ENCODE data around the gene WWOX. TPM values are rescaled to one million over a fixed set of nuclear protein-coding genes. Genes with fewer than 3 reads are reported as not detected.

WWOX gene
- total RNA-seq, 4 donors from 2014 or later: 76.8 to 102 (median 83.6) TPM

DNA sequence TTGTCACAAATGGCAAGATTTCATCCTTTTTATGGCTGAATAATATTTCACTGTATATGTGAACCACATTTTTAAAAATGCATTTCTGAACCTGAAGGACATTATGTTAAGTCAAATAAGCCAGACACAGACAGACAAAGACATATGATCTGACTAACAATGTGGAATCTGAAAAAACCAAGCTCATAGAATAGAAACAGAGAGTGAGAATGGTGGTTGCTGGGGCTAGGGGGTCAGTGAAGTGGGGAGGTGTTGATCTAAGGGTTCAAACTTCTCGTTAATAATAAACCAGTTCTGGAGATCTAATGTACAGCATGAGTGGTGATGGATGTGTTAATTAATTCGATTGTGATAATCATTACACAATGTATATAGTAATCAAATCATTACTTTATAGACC, 475.1 kb downstream of the WWOX start:
- no peaks in the 10 kb centered on the region for H3K36me3 ChIP-seq
- H3K9me3 ChIP-seq: no peaks in the 10 kb centered on the region
- H3K27me3 ChIP-seq: no peaks in the 10 kb centered on the region
- no peak overlapping the region for H3K4me3 ChIP-seq
- no peaks in the 10 kb centered on the region for H3K4me1 ChIP-seq
- no peak for DNase-seq (ENCODE audit: low spot score in 2 of 2)
- H3K27ac ChIP-seq: no peak overlapping the region
- no peak for TF ChIP-seq POLR2A (IDR thresholded peaks at IDR 0.05)
- no peak for TF ChIP-seq EP300 (IDR thresholded peaks at IDR 0.05)
- TF ChIP-seq, protein P1, sequence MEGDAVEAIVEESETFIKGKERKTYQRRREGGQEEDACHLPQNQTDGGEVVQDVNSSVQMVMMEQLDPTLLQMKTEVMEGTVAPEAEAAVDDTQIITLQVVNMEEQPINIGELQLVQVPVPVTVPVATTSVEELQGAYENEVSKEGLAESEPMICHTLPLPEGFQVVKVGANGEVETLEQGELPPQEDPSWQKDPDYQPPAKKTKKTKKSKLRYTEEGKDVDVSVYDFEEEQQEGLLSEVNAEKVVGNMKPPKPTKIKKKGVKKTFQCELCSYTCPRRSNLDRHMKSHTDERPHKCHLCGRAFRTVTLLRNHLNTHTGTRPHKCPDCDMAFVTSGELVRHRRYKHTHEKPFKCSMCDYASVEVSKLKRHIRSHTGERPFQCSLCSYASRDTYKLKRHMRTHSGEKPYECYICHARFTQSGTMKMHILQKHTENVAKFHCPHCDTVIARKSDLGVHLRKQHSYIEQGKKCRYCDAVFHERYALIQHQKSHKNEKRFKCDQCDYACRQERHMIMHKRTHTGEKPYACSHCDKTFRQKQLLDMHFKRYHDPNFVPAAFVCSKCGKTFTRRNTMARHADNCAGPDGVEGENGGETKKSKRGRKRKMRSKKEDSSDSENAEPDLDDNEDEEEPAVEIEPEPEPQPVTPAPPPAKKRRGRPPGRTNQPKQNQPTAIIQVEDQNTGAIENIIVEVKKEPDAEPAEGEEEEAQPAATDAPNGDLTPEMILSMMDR (IDR thresholded peaks at IDR 0.05): no peak
- 92 to 93% methylated on average over 2 of the region's 2 CpGs for WGBS, 2 donors

DNA sequence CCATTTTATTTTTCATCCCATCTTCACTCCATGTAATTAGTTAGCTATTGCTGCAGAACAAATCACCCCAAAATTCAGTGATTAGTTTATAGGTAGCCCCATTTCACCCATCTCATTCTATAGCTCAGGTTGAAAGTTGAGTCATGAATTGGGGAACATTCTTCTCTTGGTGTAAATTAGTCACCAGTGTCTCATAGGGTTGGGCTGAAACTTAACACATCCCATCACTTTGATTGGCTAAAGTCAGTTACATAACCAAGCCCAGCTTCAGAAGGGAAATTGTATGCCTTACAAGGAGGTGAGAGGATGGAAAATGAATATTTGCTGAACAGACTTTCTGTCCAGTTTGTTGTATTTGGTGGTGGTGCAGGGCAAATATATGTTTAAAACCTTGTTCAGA, 477.5 kb downstream of the WWOX start:
- H3K9me3 ChIP-seq: no peaks in the 10 kb centered on the region
- no peaks in the 10 kb centered on the region for H3K27me3 ChIP-seq
- H3K4me3 ChIP-seq: no peak overlapping the region
- no peak overlapping the region for H3K27ac ChIP-seq
- H3K36me3 ChIP-seq: no peaks in the 10 kb centered on the region
- no peak for TF ChIP-seq EP300 (IDR thresholded peaks at IDR 0.05)
- TF ChIP-seq POLR2A (IDR thresholded peaks at IDR 0.05): no peak
- TF ChIP-seq, protein P1 (IDR thresholded peaks at IDR 0.05): no peak
- DNase-seq (ENCODE audit: low spot score in 2 of 2): no peak
- no peaks in the 10 kb centered on the region for H3K4me1 ChIP-seq

DNA sequence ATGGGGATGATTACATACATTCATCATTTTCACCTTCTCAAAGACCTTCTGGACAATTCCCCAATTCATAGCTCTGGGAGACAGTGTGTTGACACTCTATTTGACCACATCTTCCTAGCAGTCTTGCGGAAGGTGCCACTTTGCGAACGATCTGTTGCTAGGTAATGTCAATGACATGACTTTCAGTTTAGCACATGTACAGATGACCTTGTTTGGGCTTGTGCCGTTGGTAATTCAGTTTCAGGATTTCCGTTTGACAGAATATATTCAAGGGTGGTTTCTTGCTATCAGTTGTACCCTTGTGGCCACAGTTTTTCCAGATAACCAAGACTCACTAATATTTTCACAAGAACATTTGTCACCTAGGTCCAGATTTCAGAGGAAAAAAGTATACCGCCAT, 478.2 kb downstream of the WWOX start:
- Histone ChIP-seq H3K27me3 (no peaks in the 10 kb centered on the region), H3K36me3 (no peaks in the 10 kb centered on the region), H3K9me3 (no peaks in the 10 kb centered on the region), H3K4me3 (no peak overlapping the region), H3K27ac (no peak overlapping the region), H3K4me1 (no peaks in the 10 kb centered on the region)
- no peak for TF ChIP-seq POLR2A (IDR thresholded peaks at IDR 0.05)
- TF ChIP-seq EP300 (IDR thresholded peaks at IDR 0.05): no peak
- TF ChIP-seq, protein P1 (IDR thresholded peaks at IDR 0.05): no peak
- no peak for DNase-seq (ENCODE audit: low spot score in 2 of 2)
- 85 to 94% methylated on average over 6 of the region's 6 CpGs for WGBS, 2 donors

DNA sequence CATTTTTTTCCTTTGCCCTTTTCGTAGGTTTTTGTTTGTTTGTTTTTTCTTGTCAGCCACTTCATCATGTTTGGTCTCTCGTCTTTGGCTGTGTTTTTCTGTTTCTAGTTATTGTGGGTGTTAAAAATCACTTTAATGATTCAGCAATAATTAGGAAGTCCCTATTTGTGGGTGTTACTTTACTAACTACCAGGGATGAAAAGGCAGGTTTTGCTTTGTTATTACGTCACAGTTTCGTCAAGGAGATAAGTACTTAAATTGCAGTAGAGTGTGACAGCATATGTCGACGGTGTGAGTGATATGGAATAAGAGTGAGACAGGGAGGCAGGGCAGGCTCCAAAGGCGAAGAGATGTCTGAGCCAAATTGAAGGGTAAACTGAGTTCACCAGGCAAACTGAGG, 479.6 kb downstream of the WWOX start:
- H3K27me3 ChIP-seq: no peaks in the 10 kb centered on the region
- H3K36me3 ChIP-seq: no peaks in the 10 kb centered on the region
- no peak overlapping the region for H3K4me3 ChIP-seq
- H3K4me1 ChIP-seq: no peaks in the 10 kb centered on the region
- H3K27ac ChIP-seq: no peak overlapping the region
- DNase-seq (ENCODE audit: low spot score in 2 of 2): no peak
- no peaks in the 10 kb centered on the region for H3K9me3 ChIP-seq
- TF ChIP-seq EP300 (IDR thresholded peaks at IDR 0.05): no peak
- TF ChIP-seq, protein P1 (IDR thresholded peaks at IDR 0.05): no peak
- TF ChIP-seq POLR2A (IDR thresholded peaks at IDR 0.05): no peak
- WGBS, 2 donors: 84 to 86% methylated on average over 7 of the region's 7 CpGs

DNA sequence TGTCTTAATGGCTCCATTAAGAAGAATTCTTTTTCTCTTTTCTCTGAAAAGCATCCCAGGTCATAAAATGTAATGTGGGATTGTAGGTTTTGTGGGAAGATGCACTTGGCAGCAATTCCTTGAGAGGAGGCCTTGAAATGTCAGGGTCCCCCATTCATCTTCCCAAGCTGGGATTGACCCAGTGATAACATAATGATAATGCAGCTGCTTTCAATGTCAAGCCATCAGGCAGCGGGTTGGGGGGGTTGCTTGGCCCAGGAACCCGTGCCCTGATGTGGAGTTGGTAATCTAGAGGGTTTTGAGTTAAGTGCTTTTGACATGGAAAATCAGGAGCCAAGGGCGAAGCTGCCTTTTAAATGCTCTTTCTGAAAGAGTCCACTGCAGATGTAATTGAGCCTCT, 484.0 kb downstream of the WWOX start:
- Histone ChIP-seq H3K36me3 (no peaks in the 10 kb centered on the region), H3K27ac (no peak overlapping the region), H3K4me3 (no peak overlapping the region), H3K27me3 (no peaks in the 10 kb centered on the region), H3K4me1 (no peaks in the 10 kb centered on the region), H3K9me3 (no peaks in the 10 kb centered on the region)
- WGBS, 2 donors: 100% methylated on average over 3 of the region's 3 CpGs
- no peak for DNase-seq (ENCODE audit: low spot score in 2 of 2)
- TF ChIP-seq, protein P1 (IDR thresholded peaks at IDR 0.05): no peak
- TF ChIP-seq EP300 (IDR thresholded peaks at IDR 0.05): no peak
- no peak for TF ChIP-seq POLR2A (IDR thresholded peaks at IDR 0.05)
